Endodermal cell (in vitro differentiated cells): Measurements from ENCODE around the gene IMMP2L. TPM values are rescaled to one million over a fixed set of nuclear protein-coding genes. Genes with fewer than 3 reads are reported as not detected.

Experiments used
- DNase-seq: peaks from one replicate; pipeline ENCODE4 v3.0.0-alpha.2; 2017
- H3K27ac ChIP-seq: 2 replicates; pipeline ENCODE4 v1.5.1; 2013; ENCODE audit warnings: mild to moderate bottlenecking, low read depth, low read length, moderate library complexity
- H3K27me3 ChIP-seq: 2 replicates; pipeline ENCODE4 v1.6.1; 2013; ENCODE audit warnings: mild to moderate bottlenecking, low read length, moderate library complexity; ENCODE audit not compliant: insufficient read depth, control insufficient read depth, poor library complexity, severe bottlenecking
- H3K36me3 ChIP-seq: 2 replicates; pipeline ENCODE4 v1.7.0; 2013; ENCODE audit warnings: mild to moderate bottlenecking, low read length, moderate library complexity; ENCODE audit not compliant: control insufficient read depth, insufficient read depth
- H3K4me1 ChIP-seq: one replicate; pipeline ENCODE4 v1.7.0; 2013; ENCODE audit warnings: low read length; ENCODE audit not compliant: control insufficient read depth, insufficient read depth
- H3K4me3 ChIP-seq: 2 replicates; pipeline ENCODE4 v1.5.1; 2013; ENCODE audit warnings: mild to moderate bottlenecking, low read length, moderate library complexity
- H3K9ac ChIP-seq: 2 replicates; pipeline ENCODE4 v1.6.1; 2013; ENCODE audit warnings: mild to moderate bottlenecking, low read length, moderate library complexity; ENCODE audit not compliant: poor library complexity, severe bottlenecking; ENCODE audit errors: extremely low read depth
- H3K9me3 ChIP-seq: 2 replicates; pipeline ENCODE4 v1.6.1; 2013; ENCODE audit warnings: mild to moderate bottlenecking, low read length, moderate library complexity; ENCODE audit not compliant: control insufficient read depth
- H3K27ac Mint-ChIP-seq: 2 replicates; pipeline ENCODE4 v1.8.0; 2020; ENCODE audit warnings: mixed read lengths
- H3K27me3 Mint-ChIP-seq: 2 replicates; pipeline ENCODE4 v1.8.0; 2021; ENCODE audit warnings: mild to moderate bottlenecking, mixed read lengths; ENCODE audit not compliant: insufficient read depth
- H3K36me3 Mint-ChIP-seq: 2 replicates; pipeline ENCODE4 v1.8.0; 2020; ENCODE audit warnings: low read depth, mixed read lengths
- H3K4me1 Mint-ChIP-seq: 2 replicates; pipeline ENCODE4 v1.8.0; 2020; ENCODE audit warnings: mixed read lengths
- H3K4me3 Mint-ChIP-seq: 2 replicates; pipeline ENCODE4 v1.8.0; 2020; ENCODE audit warnings: mild to moderate bottlenecking, moderate library complexity, mixed read lengths
- H3K9me3 Mint-ChIP-seq: 2 replicates; pipeline ENCODE4 v1.8.0; 2020; ENCODE audit warnings: mild to moderate bottlenecking, mixed read lengths
- WGBS, 2 experiments: methylation state at CpG; one replicate each; pipeline versions ENCODE4 v1.1.5 to v1.1.7; 2013; ENCODE audit warnings: missing lambda C conversion rate in 2 of 2, mixed read lengths in 1 of 2; ENCODE audit not compliant: insufficient coverage in 1 of 2, insufficient read length in 1 of 2; 5-methylcytosine and 5-hydroxymethylcytosine counted together
- total RNA-seq, 2 donors: library from RNA; stranded (reverse); fragmentation: NEBNext Ultra II Directional in 1 of 2; extraction: Animal tissue kit (Norgen Biotek cat#: 25700) in 1 of 2; gene quantifications; 2 replicates in 1 of 2; 3 replicates in 1 of 2; pipeline ENCODE4 v1.2.1, GENCODE V29; 2021
- TF ChIP-seq, protein P1 (sequence below): fragments of 200-600 bp; sonication (generic); conservative IDR thresholded peaks from 2 replicates; pipeline ENCODE4 v1.5.0; 2021; ENCODE audit warnings: antibody characterized with exemption, mild to moderate bottlenecking

The IMMP2L gene
- total RNA-seq, 2 donors from 2014 or later: 17.7 to 19.4 TPM

DNA sequence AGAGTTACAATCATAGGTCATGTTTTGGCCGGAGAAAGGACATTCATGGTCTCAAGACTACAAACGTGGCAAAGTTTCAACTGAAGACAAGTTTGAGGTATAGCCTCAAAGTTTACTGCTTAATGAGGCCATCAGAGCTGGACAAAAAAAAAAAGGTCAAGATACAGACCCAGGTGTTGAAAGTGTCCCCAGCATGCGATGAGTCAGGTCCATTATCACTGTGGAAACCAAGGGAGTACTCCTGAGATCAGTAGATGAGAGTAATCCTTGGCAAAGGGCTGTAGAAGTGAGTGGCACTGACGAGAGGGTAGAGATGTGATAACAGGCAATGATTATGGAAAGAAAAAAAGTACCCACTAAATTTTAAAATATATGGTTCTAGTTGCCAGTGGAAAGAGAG lies 551.5 kb downstream of the IMMP2L start:
- H3K27ac Mint-ChIP-seq: no peak overlapping the region
- no peak overlapping the region for H3K9ac ChIP-seq
- no peaks in the 10 kb centered on the region for H3K36me3 Mint-ChIP-seq
- no peaks in the 10 kb centered on the region for H3K36me3 ChIP-seq
- no peaks in the 10 kb centered on the region for H3K27me3 ChIP-seq
- no peak for DNase-seq
- no peaks in the 10 kb centered on the region for H3K9me3 Mint-ChIP-seq
- H3K4me1 ChIP-seq: no peaks in the 10 kb centered on the region
- no peak overlapping the region for H3K4me3 Mint-ChIP-seq
- WGBS, 2 experiments: 87 to 91% methylated on average over 3 to 4 of the region's 4 CpGs
- TF ChIP-seq, protein P1, sequence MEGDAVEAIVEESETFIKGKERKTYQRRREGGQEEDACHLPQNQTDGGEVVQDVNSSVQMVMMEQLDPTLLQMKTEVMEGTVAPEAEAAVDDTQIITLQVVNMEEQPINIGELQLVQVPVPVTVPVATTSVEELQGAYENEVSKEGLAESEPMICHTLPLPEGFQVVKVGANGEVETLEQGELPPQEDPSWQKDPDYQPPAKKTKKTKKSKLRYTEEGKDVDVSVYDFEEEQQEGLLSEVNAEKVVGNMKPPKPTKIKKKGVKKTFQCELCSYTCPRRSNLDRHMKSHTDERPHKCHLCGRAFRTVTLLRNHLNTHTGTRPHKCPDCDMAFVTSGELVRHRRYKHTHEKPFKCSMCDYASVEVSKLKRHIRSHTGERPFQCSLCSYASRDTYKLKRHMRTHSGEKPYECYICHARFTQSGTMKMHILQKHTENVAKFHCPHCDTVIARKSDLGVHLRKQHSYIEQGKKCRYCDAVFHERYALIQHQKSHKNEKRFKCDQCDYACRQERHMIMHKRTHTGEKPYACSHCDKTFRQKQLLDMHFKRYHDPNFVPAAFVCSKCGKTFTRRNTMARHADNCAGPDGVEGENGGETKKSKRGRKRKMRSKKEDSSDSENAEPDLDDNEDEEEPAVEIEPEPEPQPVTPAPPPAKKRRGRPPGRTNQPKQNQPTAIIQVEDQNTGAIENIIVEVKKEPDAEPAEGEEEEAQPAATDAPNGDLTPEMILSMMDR: no peak
- H3K27ac ChIP-seq: no peak overlapping the region
- H3K4me3 ChIP-seq: no peak overlapping the region
- no peaks in the 10 kb centered on the region for H3K9me3 ChIP-seq
- H3K4me1 Mint-ChIP-seq: peaks cover 5% of the 10 kb centered on the region
- no peaks in the 10 kb centered on the region for H3K27me3 Mint-ChIP-seq

GRCh38 chr7:111009526-111010040 lies 552.7 kb downstream of the IMMP2L start:
- Histone ChIP-seq H3K27ac (no peak overlapping the region), H3K4me3 (no peak overlapping the region), H3K36me3 (no peaks in the 10 kb centered on the region), H3K27me3 (no peaks in the 10 kb centered on the region), H3K9ac (no peak overlapping the region), H3K9me3 (no peaks in the 10 kb centered on the region), H3K4me1 (no peaks in the 10 kb centered on the region)
- TF ChIP-seq, protein P1: no peak
- Mint-ChIP-seq H3K4me3 (no peak overlapping the region), H3K4me1 (peaks cover 5% of the 10 kb centered on the region), H3K27ac (no peak overlapping the region), H3K27me3 (no peaks in the 10 kb centered on the region), H3K9me3 (no peaks in the 10 kb centered on the region), H3K36me3 (no peaks in the 10 kb centered on the region)
- 83 to 100% methylated on average over 1 of the region's 1 CpG for WGBS, 2 experiments
- no peak for DNase-seq

GRCh38 chr7:111006691-111007090 lies 555.6 kb downstream of the IMMP2L start:
- Mint-ChIP-seq H3K9me3 (no peaks in the 10 kb centered on the region), H3K4me1 (peaks cover 5% of the 10 kb centered on the region), H3K27ac (no peak overlapping the region), H3K4me3 (no peak overlapping the region), H3K27me3 (no peaks in the 10 kb centered on the region), H3K36me3 (no peaks in the 10 kb centered on the region)
- WGBS, 2 experiments: 90 to 100% methylated on average over 2 of the region's 2 CpGs
- H3K9ac ChIP-seq: no peak overlapping the region
- H3K27ac ChIP-seq: no peak overlapping the region
- no peak for DNase-seq
- TF ChIP-seq, protein P1: no peak
- H3K27me3 ChIP-seq: no peaks in the 10 kb centered on the region
- H3K4me1 ChIP-seq: no peaks in the 10 kb centered on the region
- H3K36me3 ChIP-seq: no peaks in the 10 kb centered on the region
- no peak overlapping the region for H3K4me3 ChIP-seq
- no peaks in the 10 kb centered on the region for H3K9me3 ChIP-seq
